Right lobe of liver (tissue), 6 donors: Measurements from ENCODE around the gene RASGRP3. TPM values are rescaled to one million over a fixed set of nuclear protein-coding genes. Genes with fewer than 3 reads are reported as not detected.
"Not testable (repeated sequence)": the region's sequence is repeated elsewhere in the genome, so short reads cannot be mapped to it uniquely, and the experiment has no call there.

Source experiments
- ATAC-seq, 4 donors: fragments of 200-7000 bp; cut with Tn5 transposase; one replicate each; pipeline ENCODE4 v1.9.1; 2020; ENCODE audit warnings: mild to moderate bottlenecking in 4 of 4, moderate library complexity in 4 of 4
- DNase-seq, 3 donors: peaks; one replicate each; pipeline ENCODE4 v3.0.0-alpha.2; 2020
- H3K27ac ChIP-seq, 3 donors: fragments of 200-600 bp; one replicate each; pipeline ENCODE4 v1.8.0; 2022
- H3K27me3 ChIP-seq, 2 donors: fragments of 200-600 bp; one replicate each; pipeline ENCODE4 v1.8.0; 2022
- H3K36me3 ChIP-seq, 4 donors: fragments of 200-600 bp; sonication (generic) in 1 of 4; one replicate each; pipeline versions ENCODE4 v1.5.1 to v1.8.0; 2017 to 2022; ENCODE audit warnings: control low read depth in 1 of 4
- H3K4me1 ChIP-seq, 4 donors: fragments of 200-600 bp; sonication (generic) in 1 of 4; one replicate each; pipeline versions ENCODE4 v1.5.1 to v1.8.0; 2017 to 2022; ENCODE audit warnings: control low read depth in 1 of 4
- H3K4me3 ChIP-seq, 3 donors: fragments of 200-600 bp; one replicate each; pipeline ENCODE4 v1.8.0; 2022
- H3K9me3 ChIP-seq, 4 donors: fragments of 200-600 bp; sonication (generic) in 1 of 4; one replicate each; pipeline versions ENCODE4 v1.5.1 to v1.8.0; 2017 to 2022; ENCODE audit warnings: control low read depth in 1 of 4
- POLR2A ChIP-seq: fragments of 450-650 bp; IDR thresholded peaks from one replicate; pipeline ENCODE4 v1.6.1; 2017; ENCODE audit warnings: antibody characterized with exemption, mild to moderate bottlenecking
- WGBS: methylation state at CpG from one replicate; pipeline ENCODE4 v1.1.6; 2018; ENCODE audit warnings: low coverage, low lambda C conversion rate; ENCODE audit not compliant: insufficient coverage; ENCODE audit errors: missing lambda C conversion rate; 5-methylcytosine and 5-hydroxymethylcytosine counted together
- intact Hi-C, 2 donors: fragments of 100-400 bp; cut with DNase I; formaldehyde crosslinking; loops; one replicate each; pipeline versions ENCODE4 v1.11.2 to v1.14.1; 2022
- total RNA-seq, 6 experiments: library from RNA; depleted of rRNA in 2 of 6; stranded (reverse); fragments of >200 nt in 2 of 6; fragmentation: NEBNext Ultra II Directional in 3 of 6; extraction: Animal tissue kit (Norgen Biotek cat#: 25700) in 3 of 6; gene quantifications; one replicate each; pipeline versions ENCODE4 v1.1.0 to v1.2.4, GENCODE V29; 2016 to 2023
- TF ChIP-seq, protein P1 (sequence below), 4 donors: fragments of 200-600 bp in 3 of 4; fragments of 450-650 bp in 1 of 4; IDR thresholded peaks; one replicate each; pipeline versions ENCODE4 v1.5.1 to v1.8.0; 2016 to 2022; ENCODE audit warnings: antibody characterized with exemption in 4 of 4, mild to moderate bottlenecking in 2 of 4
- donor health status: DM: no; HTN: yes; CAD: no.
- donor health status: DM: no; HTN: no; CAD: no.
- donor health status: DM: no; HTN: no; CAD: no.
- donor health status: DM: no; HTN: yes; CAD: no.
- donor health status: DM: no; HTN: yes; CAD: no.

Gene RASGRP3
- total RNA-seq, 6 experiments from 2014 or later: 3.0 to 11.5 (median 5.0) TPM

GRCh38 chr2:33437297-33437696 lies 39.2 kb upstream of the RASGRP3 start:
- peak in 3 of 4 donors; percentile 12 to 59 (median 38) for ATAC-seq
- Histone ChIP-seq H3K4me1 (no peaks in the 10 kb centered on the region), H3K27ac (peak overlapping the region in 1 of 3 donors; percentile 22), H3K36me3 (no peaks in the 10 kb centered on the region), H3K9me3 (no peaks in the 10 kb centered on the region), H3K27me3 (no peaks in the 10 kb centered on the region), H3K4me3 (peak overlapping the region in 1 of 3 donors; percentile 16)
- no peak for DNase-seq
- 64% methylated on average over 4 of the region's 4 CpGs for WGBS
- TF ChIP-seq, protein P1, sequence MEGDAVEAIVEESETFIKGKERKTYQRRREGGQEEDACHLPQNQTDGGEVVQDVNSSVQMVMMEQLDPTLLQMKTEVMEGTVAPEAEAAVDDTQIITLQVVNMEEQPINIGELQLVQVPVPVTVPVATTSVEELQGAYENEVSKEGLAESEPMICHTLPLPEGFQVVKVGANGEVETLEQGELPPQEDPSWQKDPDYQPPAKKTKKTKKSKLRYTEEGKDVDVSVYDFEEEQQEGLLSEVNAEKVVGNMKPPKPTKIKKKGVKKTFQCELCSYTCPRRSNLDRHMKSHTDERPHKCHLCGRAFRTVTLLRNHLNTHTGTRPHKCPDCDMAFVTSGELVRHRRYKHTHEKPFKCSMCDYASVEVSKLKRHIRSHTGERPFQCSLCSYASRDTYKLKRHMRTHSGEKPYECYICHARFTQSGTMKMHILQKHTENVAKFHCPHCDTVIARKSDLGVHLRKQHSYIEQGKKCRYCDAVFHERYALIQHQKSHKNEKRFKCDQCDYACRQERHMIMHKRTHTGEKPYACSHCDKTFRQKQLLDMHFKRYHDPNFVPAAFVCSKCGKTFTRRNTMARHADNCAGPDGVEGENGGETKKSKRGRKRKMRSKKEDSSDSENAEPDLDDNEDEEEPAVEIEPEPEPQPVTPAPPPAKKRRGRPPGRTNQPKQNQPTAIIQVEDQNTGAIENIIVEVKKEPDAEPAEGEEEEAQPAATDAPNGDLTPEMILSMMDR (IDR thresholded peaks at IDR 0.05): no peak
- no peak for TF ChIP-seq POLR2A
- intact Hi-C loops: no loop called here

- Histone ChIP-seq H3K4me1 (no peaks in the 10 kb centered on the region), H3K9me3 (no peaks in the 10 kb centered on the region), H3K4me3 (peak overlapping the region in 1 of 3 donors; percentile 16), H3K36me3 (no peaks in the 10 kb centered on the region), H3K27ac (peak overlapping the region in 2 of 3 donors; percentile 22 to 26), H3K27me3 (no peaks in the 10 kb centered on the region)
- 42% methylated on average over 2 of the region's 2 CpGs for WGBS
- TF ChIP-seq, protein P1 (IDR thresholded peaks at IDR 0.05): no peak
- no peak for TF ChIP-seq POLR2A
- no peak for ATAC-seq
- no peak for DNase-seq
- intact Hi-C loops: no loop called here
Measured at GRCh38 chr2:33437815-33438214, 38.6 kb upstream of the RASGRP3 start.

- no peaks in the 10 kb centered on the region for H3K4me1 ChIP-seq
- peak in 1 of 3 donors; percentile 54 for DNase-seq
- no peaks in the 10 kb centered on the region for H3K9me3 ChIP-seq
- TF ChIP-seq, protein P1 (IDR thresholded peaks at IDR 0.05): peak; percentile 53 to 67 (median 61)
- TF ChIP-seq POLR2A: no peak
- no peaks in the 10 kb centered on the region for H3K27me3 ChIP-seq
- H3K27ac ChIP-seq: no peak overlapping the region
- whole genome bisulfite sequencing: 19% methylated on average over 3 of the region's 3 CpGs
- intact Hi-C loops: no loop called here
- peak; percentile 77 to 91 (median 82) for ATAC-seq
- H3K36me3 ChIP-seq: no peaks in the 10 kb centered on the region
- no peak overlapping the region for H3K4me3 ChIP-seq
Measured at GRCh38 chr2:33441235-33441810, 35.1 kb upstream of the RASGRP3 start.

- H3K27ac ChIP-seq, H3K9me3 ChIP-seq, H3K27me3 ChIP-seq, intact Hi-C loops, DNase-seq, ATAC-seq, H3K4me3 ChIP-seq, H3K4me1 ChIP-seq, H3K36me3 ChIP-seq: not testable (repeated sequence)
- WGBS: 98% methylated on average over 9 of the region's 9 CpGs
Measured at GRCh38 chr2:33442052-33442451, 34.4 kb upstream of the RASGRP3 start.

DNA sequence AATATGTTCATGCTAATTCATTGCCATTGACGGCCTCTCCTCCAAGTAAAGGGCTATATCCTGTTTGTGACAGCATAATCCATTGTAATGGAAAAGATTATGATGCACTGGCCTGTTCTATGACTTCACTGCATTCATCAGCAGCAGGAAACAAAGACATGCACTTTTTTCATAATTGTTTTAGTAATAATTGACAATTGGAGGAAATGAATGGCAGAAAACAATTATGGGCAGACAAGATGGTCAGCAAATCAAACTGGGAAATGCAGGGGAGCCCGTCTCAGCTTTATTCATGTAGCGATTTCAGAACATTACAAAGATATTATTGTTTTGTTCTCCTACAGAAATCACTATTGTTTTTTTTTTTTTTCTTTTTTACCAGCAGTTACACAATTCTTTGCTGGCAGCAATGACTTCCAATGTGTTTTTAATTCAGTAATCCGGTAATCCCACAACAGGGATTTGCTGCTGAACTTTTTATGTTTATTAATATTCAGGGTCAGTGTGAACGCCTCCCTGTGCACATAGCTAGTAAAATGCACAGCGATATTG lies 33.8 kb upstream of the RASGRP3 start:
- Histone ChIP-seq H3K27ac (peak overlapping the region in 1 of 3 donors; percentile 30), H3K4me1 (no peaks in the 10 kb centered on the region), H3K27me3 (no peaks in the 10 kb centered on the region), H3K4me3 (no peak overlapping the region), H3K36me3 (no peaks in the 10 kb centered on the region), H3K9me3 (no peaks in the 10 kb centered on the region)
- DNase-seq (no peak), ATAC-seq (peak in 3 of 4 donors; percentile 21 to 35 (median 34))
- 57% methylated on average over 6 of the region's 6 CpGs for WGBS
- TF ChIP-seq, protein P1 (IDR thresholded peaks at IDR 0.05): no peak
- no peak for TF ChIP-seq POLR2A
- intact Hi-C loops: no loop called here
